Activated CD4-positive, alpha-beta T cell treated with anti-CD3 and anti-CD28 coated beads, Interleukin-2, Interleukin-6, amounts not matched to agents 100 ng/mL and 50 ng/mL, durations not matched to agents 16 hours and 8 hours (primary cell): ENCODE data around the gene SLC26A9.
A peak's percentile ranks its signal among the peaks of the same experiment; 100 is the strongest.

Source experiments
- DNase-seq: peaks from one replicate; pipeline ENCODE4 v3.0.0-alpha.2; 2020

Gene SLC26A9

GRCh38 chr1:205972491-205973168, 29.4 kb upstream of the SLC26A9 start:
- DNase-seq: no peak

- no peak for DNase-seq
Observed at GRCh38 chr1:205972081-205972480, 28.8 kb upstream of the SLC26A9 start.

- DNase-seq: no peak
Observed at GRCh38 chr1:205971082-205971481, 27.8 kb upstream of the SLC26A9 start.

GRCh38 chr1:205970486-205970885, 27.2 kb upstream of the SLC26A9 start:
- DNase-seq: no peak

- DNase-seq: no peak
Observed at GRCh38 chr1:205969229-205969628, 26.0 kb upstream of the SLC26A9 start.

GRCh38 chr1:205967554-205968335, 24.5 kb upstream of the SLC26A9 start:
- no peak for DNase-seq

GRCh38 chr1:205965036-205965884, 22.0 kb upstream of the SLC26A9 start:
- no peak for DNase-seq

GRCh38 chr1:205963352-205964155, 20.3 kb upstream of the SLC26A9 start:
- peak; percentile 13 for DNase-seq

GRCh38 chr1:205962821-205963221, 19.6 kb upstream of the SLC26A9 start:
- DNase-seq: no peak

- DNase-seq: no peak
Observed at GRCh38 chr1:205961991-205962820, 18.9 kb upstream of the SLC26A9 start.

- peak; percentile 50 for DNase-seq
Observed at GRCh38 chr1:205961405-205961804, 18.1 kb upstream of the SLC26A9 start.

- no peak for DNase-seq
Observed at GRCh38 chr1:205959789-205960188, 16.5 kb upstream of the SLC26A9 start.

- no peak for DNase-seq
Observed at GRCh38 chr1:205955499-205955898, 12.2 kb upstream of the SLC26A9 start.

GRCh38 chr1:205954819-205955404, 11.7 kb upstream of the SLC26A9 start:
- DNase-seq: no peak

- DNase-seq: no peak
Observed at GRCh38 chr1:205951746-205952145, 8.5 kb upstream of the SLC26A9 start.

GRCh38 chr1:205950826-205951549, 7.7 kb upstream of the SLC26A9 start:
- no peak for DNase-seq

GRCh38 chr1:205950280-205950679, 7.0 kb upstream of the SLC26A9 start:
- DNase-seq: no peak

GRCh38 chr1:205949753-205950152, 6.5 kb upstream of the SLC26A9 start:
- no peak for DNase-seq

GRCh38 chr1:205948886-205949285, 5.6 kb upstream of the SLC26A9 start:
- no peak for DNase-seq

- DNase-seq: no peak
Observed at GRCh38 chr1:205948039-205948438, 4.8 kb upstream of the SLC26A9 start.

- DNase-seq: no peak
Observed at GRCh38 chr1:205947024-205947423, 3.8 kb upstream of the SLC26A9 start.
